ENCODE data around the gene UCN2. TPM values are rescaled to one million over a fixed set of nuclear protein-coding genes. Genes with fewer than 3 reads are reported as not detected.
"Not testable (repeated sequence)": the region's sequence is repeated elsewhere in the genome, so short reads cannot be mapped to it uniquely, and the experiment has no call there.

UCN2 gene
- total RNA-seq, 1 donor from 2014 or later: 0.77 TPM

DNA sequence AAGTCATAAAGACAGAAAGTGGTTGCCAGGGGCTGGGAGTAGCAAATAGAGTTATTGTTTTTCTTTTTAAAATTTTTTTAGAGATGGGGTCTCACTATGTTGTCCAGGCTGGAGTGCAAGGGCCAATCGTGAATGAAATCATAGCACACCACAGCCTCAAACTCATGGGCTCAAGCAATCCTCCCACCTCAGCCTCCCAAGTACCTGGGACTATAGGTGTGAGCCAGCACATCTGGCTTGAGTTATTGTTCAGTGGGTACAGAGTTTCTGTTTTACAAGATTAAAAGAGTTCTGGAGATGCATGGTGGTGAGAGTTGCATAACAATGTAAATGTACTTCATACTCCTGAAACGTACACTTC is 30.6 kb downstream of the UCN2 start:
- DNase-seq (ENCODE audit: low spot score): no peak
- H3K9me3 Mint-ChIP-seq (ENCODE audit: unreplicated experiment): no peaks in the 10 kb centered on the region
- TF ChIP-seq, protein P1, sequence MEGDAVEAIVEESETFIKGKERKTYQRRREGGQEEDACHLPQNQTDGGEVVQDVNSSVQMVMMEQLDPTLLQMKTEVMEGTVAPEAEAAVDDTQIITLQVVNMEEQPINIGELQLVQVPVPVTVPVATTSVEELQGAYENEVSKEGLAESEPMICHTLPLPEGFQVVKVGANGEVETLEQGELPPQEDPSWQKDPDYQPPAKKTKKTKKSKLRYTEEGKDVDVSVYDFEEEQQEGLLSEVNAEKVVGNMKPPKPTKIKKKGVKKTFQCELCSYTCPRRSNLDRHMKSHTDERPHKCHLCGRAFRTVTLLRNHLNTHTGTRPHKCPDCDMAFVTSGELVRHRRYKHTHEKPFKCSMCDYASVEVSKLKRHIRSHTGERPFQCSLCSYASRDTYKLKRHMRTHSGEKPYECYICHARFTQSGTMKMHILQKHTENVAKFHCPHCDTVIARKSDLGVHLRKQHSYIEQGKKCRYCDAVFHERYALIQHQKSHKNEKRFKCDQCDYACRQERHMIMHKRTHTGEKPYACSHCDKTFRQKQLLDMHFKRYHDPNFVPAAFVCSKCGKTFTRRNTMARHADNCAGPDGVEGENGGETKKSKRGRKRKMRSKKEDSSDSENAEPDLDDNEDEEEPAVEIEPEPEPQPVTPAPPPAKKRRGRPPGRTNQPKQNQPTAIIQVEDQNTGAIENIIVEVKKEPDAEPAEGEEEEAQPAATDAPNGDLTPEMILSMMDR (IDR thresholded peaks at IDR 0.05; ENCODE audit: unreplicated experiment): no peak
- H3K27me3 Mint-ChIP-seq (ENCODE audit: unreplicated experiment): peaks cover 2% of the 10 kb centered on the region
- H3K36me3 Mint-ChIP-seq (ENCODE audit: low read depth, unreplicated experiment): peaks cover 19% of the 10 kb centered on the region
- no peaks in the 10 kb centered on the region for H3K4me1 Mint-ChIP-seq (ENCODE audit: unreplicated experiment)
- H3K4me3 Mint-ChIP-seq (ENCODE audit: unreplicated experiment): no peak overlapping the region
- no peak overlapping the region for H3K27ac Mint-ChIP-seq (ENCODE audit: unreplicated experiment)

GRCh38 chr3:48532271-48532976 is 31.2 kb downstream of the UCN2 start:
- Mint-ChIP-seq H3K9me3 (ENCODE audit: unreplicated experiment) (no peaks in the 10 kb centered on the region), H3K4me1 (ENCODE audit: unreplicated experiment) (no peaks in the 10 kb centered on the region), H3K27me3 (ENCODE audit: unreplicated experiment) (peaks cover 2% of the 10 kb centered on the region), H3K27ac (ENCODE audit: unreplicated experiment) (no peak overlapping the region), H3K36me3 (ENCODE audit: low read depth, unreplicated experiment) (peaks cover 20% of the 10 kb centered on the region), H3K4me3 (ENCODE audit: unreplicated experiment) (no peak overlapping the region)
- no peak for DNase-seq (ENCODE audit: low spot score)
- TF ChIP-seq, protein P1 (IDR thresholded peaks at IDR 0.05; ENCODE audit: unreplicated experiment): no peak

GRCh38 chr3:48530701-48531100 is 32.9 kb downstream of the UCN2 start:
- H3K27me3 Mint-ChIP-seq (ENCODE audit: unreplicated experiment); H3K27ac Mint-ChIP-seq (ENCODE audit: unreplicated experiment); H3K4me1 Mint-ChIP-seq (ENCODE audit: unreplicated experiment); H3K4me3 Mint-ChIP-seq (ENCODE audit: unreplicated experiment); DNase-seq (ENCODE audit: low spot score); H3K9me3 Mint-ChIP-seq (ENCODE audit: unreplicated experiment): not testable (repeated sequence)
- H3K36me3 Mint-ChIP-seq (ENCODE audit: low read depth, unreplicated experiment): peaks cover 20% of the 10 kb centered on the region

GRCh38 chr3:48528754-48529153 is 34.8 kb downstream of the UCN2 start:
- peaks cover 2% of the 10 kb centered on the region for H3K27me3 Mint-ChIP-seq (ENCODE audit: unreplicated experiment)
- DNase-seq (ENCODE audit: low spot score): no peak
- H3K4me3 Mint-ChIP-seq (ENCODE audit: unreplicated experiment): no peak overlapping the region
- peaks cover 13% of the 10 kb centered on the region for H3K36me3 Mint-ChIP-seq (ENCODE audit: low read depth, unreplicated experiment)
- no peak overlapping the region for H3K27ac Mint-ChIP-seq (ENCODE audit: unreplicated experiment)
- TF ChIP-seq, protein P1 (IDR thresholded peaks at IDR 0.05; ENCODE audit: unreplicated experiment): no peak
- peaks cover 9% of the 10 kb centered on the region for H3K4me1 Mint-ChIP-seq (ENCODE audit: unreplicated experiment)
- H3K9me3 Mint-ChIP-seq (ENCODE audit: unreplicated experiment): no peaks in the 10 kb centered on the region

DNA sequence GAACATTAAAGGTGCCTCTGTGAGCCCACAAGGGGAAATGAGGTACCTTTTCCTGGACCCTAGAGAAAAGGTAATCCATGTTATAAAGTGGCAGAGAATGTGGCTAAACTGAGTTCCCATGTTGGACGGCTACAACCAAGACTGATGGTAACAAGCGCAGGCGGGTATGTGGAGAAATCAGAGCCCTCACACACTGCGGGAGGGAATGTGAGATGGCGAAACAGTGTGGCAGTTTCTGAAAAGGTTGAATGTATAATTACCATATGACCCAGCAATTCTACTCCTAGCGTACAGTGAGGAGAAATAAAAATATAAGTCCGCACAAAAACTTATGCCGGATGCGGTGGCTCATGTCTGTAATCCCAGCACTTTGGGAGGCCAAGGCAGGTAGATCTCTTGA is 35.5 kb downstream of the UCN2 start:
- H3K4me3 Mint-ChIP-seq (ENCODE audit: unreplicated experiment): no peak overlapping the region
- peaks cover 13% of the 10 kb centered on the region for H3K36me3 Mint-ChIP-seq (ENCODE audit: low read depth, unreplicated experiment)
- peaks cover 9% of the 10 kb centered on the region for H3K4me1 Mint-ChIP-seq (ENCODE audit: unreplicated experiment)
- no peaks in the 10 kb centered on the region for H3K9me3 Mint-ChIP-seq (ENCODE audit: unreplicated experiment)
- H3K27me3 Mint-ChIP-seq (ENCODE audit: unreplicated experiment): peaks cover 4% of the 10 kb centered on the region
- TF ChIP-seq, protein P1 (IDR thresholded peaks at IDR 0.05; ENCODE audit: unreplicated experiment): no peak
- no peak for DNase-seq (ENCODE audit: low spot score)
- H3K27ac Mint-ChIP-seq (ENCODE audit: unreplicated experiment): no peak overlapping the region
